HEK293 (cell line): ENCODE results near the gene B3GLCT.

ENCODE experiments used
- CTCF ChIA-PET: fragments of 350-600 bp; formaldehyde crosslinking; extraction: SDS; loops from one replicate; lab custom pipeline; 2021; ENCODE audit warnings: antibody characterized with exemption; lab: Yijun Ruan, JAX
- POLR2A ChIA-PET: fragments of 300-600 bp; formaldehyde crosslinking; extraction: SDS; loops from one replicate; lab custom pipeline; 2020; ENCODE audit warnings: antibody characterized with exemption, inconsistent platforms; lab: Yijun Ruan, JAX
- H3K27ac ChIP-seq: fragments of 200-500 bp; sonication (Bioruptor generic); 2 replicates; pipeline ENCODE4 v1.5.1; 2014; ENCODE audit warnings: low read depth, low read length, control low read depth, inconsistent platforms; ENCODE audit errors: extremely low read depth
- H3K36me3 ChIP-seq, 2 experiments: fragments of 200-500 bp in 1 of 2; sonication (Bioruptor generic) in 1 of 2; 1 replicate in 1 of 2; 2 replicates in 1 of 2; pipeline ENCODE4 v1.5.1; 2014 to 2017; ENCODE audit warnings: inconsistent platforms in 2 of 2, low read length in 2 of 2; ENCODE audit not compliant: control insufficient read depth in 2 of 2, insufficient read depth in 1 of 2
- H3K4me1 ChIP-seq: fragments of 200-500 bp; sonication (Bioruptor generic); 2 replicates; pipeline ENCODE4 v1.5.1; 2014; ENCODE audit warnings: mild to moderate bottlenecking, low read length, inconsistent platforms; ENCODE audit not compliant: control insufficient read depth, insufficient read depth
- H3K4me3 ChIP-seq: 2 replicates; pipeline ENCODE4 v1.5.1; 2011; ENCODE audit warnings: low read depth, mild to moderate bottlenecking, control low read depth, low read length, moderate library complexity
- H3K9me3 ChIP-seq: fragments of 200-500 bp; sonication (Bioruptor generic); 2 replicates; pipeline ENCODE4 v1.5.1; 2014; ENCODE audit warnings: low read depth, low read length, inconsistent platforms; ENCODE audit not compliant: control insufficient read depth, insufficient read depth
- BCL11A ChIP-seq: fragments of 450-650 bp; formaldehyde crosslinking; IDR thresholded peaks from 2 replicates; pipeline ENCODE4 v1.5.1; 2016; ENCODE audit warnings: low read depth, missing biosample characterization, missing genetic modification characterization
- HIC1 ChIP-seq: fragments of 450-650 bp; formaldehyde crosslinking; IDR thresholded peaks from 2 replicates; pipeline ENCODE4 v1.5.1; 2016; ENCODE audit warnings: missing biosample characterization, missing genetic modification characterization
- HOXD13 ChIP-seq: sonication (generic); formaldehyde crosslinking; IDR thresholded peaks from 2 replicates; pipeline ENCODE4 v1.8.0; 2022; ENCODE audit warnings: missing genetic modification reagents, borderline replicate concordance
- KLF1 ChIP-seq: fragments of 450-650 bp; formaldehyde crosslinking; IDR thresholded peaks from 2 replicates; pipeline ENCODE4 v1.5.1; 2016; ENCODE audit warnings: missing biosample characterization, missing genetic modification characterization
- KLF9 ChIP-seq: fragments of 450-650 bp; formaldehyde crosslinking; IDR thresholded peaks from 2 replicates; pipeline ENCODE4 v1.5.1; 2016; ENCODE audit warnings: missing biosample characterization, missing genetic modification characterization, low read depth
- MZF1 ChIP-seq: fragments of 450-650 bp; formaldehyde crosslinking; IDR thresholded peaks from 2 replicates; pipeline ENCODE4 v1.5.1; 2017; ENCODE audit warnings: missing biosample characterization, missing genetic modification characterization, borderline replicate concordance
- OSR2 ChIP-seq: fragments of 450-650 bp; formaldehyde crosslinking; IDR thresholded peaks from 2 replicates; pipeline ENCODE4 v1.5.1; 2016; ENCODE audit warnings: missing biosample characterization, missing genetic modification characterization
- OVOL3 ChIP-seq: fragments of 450-650 bp; formaldehyde crosslinking; IDR thresholded peaks from 2 replicates; pipeline ENCODE4 v1.5.1; 2016; ENCODE audit warnings: missing biosample characterization, missing genetic modification characterization
- SCRT1 ChIP-seq: fragments of 450-650 bp; formaldehyde crosslinking; IDR thresholded peaks from 2 replicates; pipeline ENCODE4 v1.5.1; 2016; ENCODE audit warnings: missing biosample characterization, missing genetic modification characterization, borderline replicate concordance
- SCRT2 ChIP-seq: fragments of 450-650 bp; formaldehyde crosslinking; IDR thresholded peaks from 2 replicates; pipeline ENCODE4 v1.5.1; 2016; ENCODE audit warnings: missing biosample characterization, missing genetic modification characterization
- ZBTB1 ChIP-seq: fragments of 450-650 bp; formaldehyde crosslinking; IDR thresholded peaks from 2 replicates; pipeline ENCODE4 v1.5.1; 2016; ENCODE audit warnings: missing biosample characterization, missing genetic modification characterization
- ZBTB20 ChIP-seq: fragments of 450-650 bp; formaldehyde crosslinking; IDR thresholded peaks from 2 replicates; pipeline ENCODE4 v1.5.1; 2016; ENCODE audit warnings: missing biosample characterization, missing genetic modification characterization
- ZBTB6 ChIP-seq: fragments of 450-650 bp; formaldehyde crosslinking; IDR thresholded peaks from 2 replicates; pipeline ENCODE4 v1.5.1; 2017; ENCODE audit warnings: missing biosample characterization, missing genetic modification characterization
- ZNF138 ChIP-seq: fragments of 450-650 bp; formaldehyde crosslinking; IDR thresholded peaks from 2 replicates; pipeline ENCODE4 v1.5.1; 2016; ENCODE audit warnings: missing biosample characterization, missing genetic modification characterization, borderline replicate concordance
- ZNF155 ChIP-seq: fragments of 450-650 bp; formaldehyde crosslinking; IDR thresholded peaks from 2 replicates; pipeline ENCODE4 v1.5.1; 2016; ENCODE audit warnings: missing biosample characterization, missing genetic modification characterization
- ZNF221 ChIP-seq: fragments of 450-650 bp; formaldehyde crosslinking; IDR thresholded peaks from 2 replicates; pipeline ENCODE4 v1.5.1; 2017; ENCODE audit warnings: missing biosample characterization, missing genetic modification characterization, borderline replicate concordance
- ZNF23 ChIP-seq: fragments of 450-650 bp; formaldehyde crosslinking; IDR thresholded peaks from 2 replicates; pipeline ENCODE4 v1.5.1; 2016; ENCODE audit warnings: missing biosample characterization, missing genetic modification characterization, borderline replicate concordance
- ZNF24 ChIP-seq: fragments of 450-650 bp; formaldehyde crosslinking; IDR thresholded peaks from 2 replicates; pipeline ENCODE4 v1.5.1; 2016; ENCODE audit warnings: missing biosample characterization, missing genetic modification characterization
- ZNF362 ChIP-seq: fragments of 450-650 bp; formaldehyde crosslinking; IDR thresholded peaks from 2 replicates; pipeline ENCODE4 v1.5.1; 2016; ENCODE audit warnings: missing biosample characterization, missing genetic modification characterization
- ZNF398 ChIP-seq: fragments of 450-650 bp; formaldehyde crosslinking; IDR thresholded peaks from 2 replicates; pipeline ENCODE4 v1.5.1; 2017; ENCODE audit warnings: missing biosample characterization, missing genetic modification characterization
- ZNF423 ChIP-seq: fragments of 450-650 bp; formaldehyde crosslinking; IDR thresholded peaks from 2 replicates; pipeline ENCODE4 v1.5.1; 2016; ENCODE audit warnings: missing biosample characterization, missing genetic modification characterization
- ZNF596 ChIP-seq: fragments of 450-650 bp; IDR thresholded peaks from 2 replicates; pipeline ENCODE4 v1.5.0; 2018; ENCODE audit warnings: missing biosample characterization, mild to moderate bottlenecking, missing genetic modification characterization, moderate library complexity
- ZNF624 ChIP-seq: fragments of 450-650 bp; formaldehyde crosslinking; IDR thresholded peaks from 2 replicates; pipeline ENCODE4 v1.5.1; 2017; ENCODE audit warnings: missing biosample characterization, missing genetic modification characterization
- ZNF664 ChIP-seq: fragments of 450-650 bp; formaldehyde crosslinking; IDR thresholded peaks from 2 replicates; pipeline ENCODE4 v1.5.1; 2016; ENCODE audit warnings: missing biosample characterization, missing genetic modification characterization
- ZNF747 ChIP-seq: fragments of 450-650 bp; formaldehyde crosslinking; IDR thresholded peaks from 2 replicates; pipeline ENCODE4 v1.5.1; 2016; ENCODE audit warnings: missing biosample characterization, missing genetic modification characterization
- ZNF776 ChIP-seq: fragments of 450-650 bp; formaldehyde crosslinking; IDR thresholded peaks from 2 replicates; pipeline ENCODE4 v1.5.0; 2017; ENCODE audit warnings: missing biosample characterization, missing genetic modification characterization, borderline replicate concordance
- ZNF777 ChIP-seq: fragments of 450-650 bp; formaldehyde crosslinking; IDR thresholded peaks from 2 replicates; pipeline ENCODE4 v1.5.1; 2017; ENCODE audit warnings: missing biosample characterization, missing genetic modification characterization, borderline replicate concordance
- ZNF792 ChIP-seq: fragments of 450-650 bp; formaldehyde crosslinking; IDR thresholded peaks from 2 replicates; pipeline ENCODE4 v1.5.1; 2016; ENCODE audit warnings: missing biosample characterization, missing genetic modification characterization
- ZSCAN16 ChIP-seq: fragments of 450-650 bp; formaldehyde crosslinking; IDR thresholded peaks from 2 replicates; pipeline ENCODE4 v1.5.1; 2016; ENCODE audit warnings: missing biosample characterization, missing genetic modification characterization
- TF ChIP-seq, protein P1 (sequence below): fragments of 450-650 bp; formaldehyde crosslinking; IDR thresholded peaks from 2 replicates; pipeline ENCODE4 v1.5.1; 2016; ENCODE audit warnings: missing biosample characterization, missing genetic modification characterization

Gene B3GLCT

GRCh38 chr13:31200637-31200971 lies 829 bp downstream of the B3GLCT start (continued):
- no peak for TF ChIP-seq SCRT1
- no peak for TF ChIP-seq ZNF23
- no peak for TF ChIP-seq ZNF792 (tag by site-specific recombination)
- TF ChIP-seq, protein P1, sequence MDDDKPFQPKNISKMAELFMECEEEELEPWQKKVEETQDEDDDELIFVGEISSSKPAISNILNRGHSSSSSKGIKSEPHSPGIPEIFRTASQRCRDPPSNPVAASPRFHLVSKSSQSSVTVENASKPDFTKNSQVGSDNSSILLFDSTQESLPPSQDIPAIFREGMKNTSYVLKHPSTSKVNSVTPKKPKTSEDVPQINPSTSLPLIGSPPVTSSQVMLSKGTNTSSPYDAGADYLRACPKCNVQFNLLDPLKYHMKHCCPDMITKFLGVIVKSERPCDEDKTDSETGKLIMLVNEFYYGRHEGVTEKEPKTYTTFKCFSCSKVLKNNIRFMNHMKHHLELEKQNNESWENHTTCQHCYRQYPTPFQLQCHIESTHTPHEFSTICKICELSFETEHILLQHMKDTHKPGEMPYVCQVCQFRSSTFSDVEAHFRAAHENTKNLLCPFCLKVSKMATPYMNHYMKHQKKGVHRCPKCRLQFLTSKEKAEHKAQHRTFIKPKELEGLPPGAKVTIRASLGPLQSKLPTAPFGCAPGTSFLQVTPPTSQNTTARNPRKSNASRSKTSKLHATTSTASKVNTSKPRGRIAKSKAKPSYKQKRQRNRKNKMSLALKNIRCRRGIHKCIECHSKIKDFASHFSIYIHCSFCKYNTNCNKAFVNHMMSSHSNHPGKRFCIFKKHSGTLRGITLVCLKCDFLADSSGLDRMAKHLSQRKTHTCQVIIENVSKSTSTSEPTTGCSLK: no peak
- TF ChIP-seq ZNF398: no peak
- 0 out of 2 replicates have a peak, but pooled peaks have one; percentile 2 for TF ChIP-seq KLF9 (tag by site-specific recombination)
- 0 out of 2 replicates have a peak, but pooled peaks have one; percentile 30 for TF ChIP-seq ZNF777 (tag by site-specific recombination)
- no peak for TF ChIP-seq ZNF596 (tag by site-specific recombination)
- no peak for TF ChIP-seq ZNF155
- no peak for TF ChIP-seq ZNF138 (tag by site-specific recombination)
- TF ChIP-seq ZNF423 (tag by site-specific recombination): peak; percentile 67
- no peak for TF ChIP-seq ZNF747 (tag by site-specific recombination)
- no peak for TF ChIP-seq ZNF776 (tag by site-specific recombination)
- no peak for TF ChIP-seq ZBTB1 (tag by site-specific recombination)
- no peak for TF ChIP-seq ZNF362
- no peak for TF ChIP-seq ZNF24
- TF ChIP-seq OVOL3: no peak
- TF ChIP-seq OSR2: peak; percentile 66; the same call in 1 of the 2 replicates
- TF ChIP-seq HOXD13 (CRISPR knock-in tag): no peak

DNA sequence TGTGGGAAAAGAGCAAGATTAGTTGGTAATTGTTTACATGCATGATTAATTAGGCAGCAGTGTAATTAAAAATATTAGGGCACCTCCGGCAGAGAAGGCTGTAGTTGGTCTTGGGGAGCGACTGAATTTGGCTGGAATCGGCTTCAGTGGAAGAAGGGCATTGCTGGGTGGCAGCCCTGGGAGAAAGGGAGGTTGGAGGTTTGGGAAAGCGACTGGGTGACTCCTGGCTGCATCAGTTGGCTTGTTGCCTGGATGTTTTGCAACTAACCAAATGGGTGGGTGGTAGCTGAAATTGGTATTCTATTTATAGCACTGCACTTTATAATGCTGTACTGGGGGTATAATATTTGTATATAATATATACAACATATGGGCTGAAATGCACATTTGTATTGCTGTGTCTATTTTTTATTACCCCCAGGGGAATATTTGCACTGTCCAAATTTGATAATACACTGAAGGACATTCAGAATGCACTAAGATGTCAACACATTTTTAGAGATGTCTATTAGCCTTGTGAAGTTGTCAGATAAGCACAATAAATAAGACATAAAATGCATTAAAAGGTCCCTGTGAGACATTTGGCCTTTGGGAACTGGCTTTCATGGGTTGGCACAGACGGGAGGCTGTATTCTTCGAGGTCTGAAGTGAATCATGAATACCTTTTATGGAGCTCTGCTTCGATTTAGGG lies 1.7 kb downstream of the B3GLCT start:
- Histone ChIP-seq H3K4me1 (peaks cover 6% of the 10 kb centered on the region), H3K36me3 (no peaks in the 10 kb centered on the region), H3K27ac (no peak overlapping the region), H3K4me3 (peak overlapping the region; percentile 67), H3K9me3 (no peaks in the 10 kb centered on the region)
- ChIA-PET POLR2A (no interaction called here), CTCF (interaction anchor here (0.6 to 3.5 kb wide), 12 partner anchors 10 to 1061 kb away, joined by 3 to 15 read pairs (median 4); no protein-coding TSS in a partner anchor)
- TF ChIP-seq ZSCAN16 (tag by site-specific recombination): no peak
- no peak for TF ChIP-seq ZNF155
- TF ChIP-seq ZNF624 (tag by site-specific recombination): no peak
- TF ChIP-seq SCRT2 (tag by site-specific recombination): no peak
- TF ChIP-seq ZBTB20 (tag by site-specific recombination): 0 out of 2 replicates have a peak, but pooled peaks have one; percentile 17
- no peak for TF ChIP-seq ZNF221 (tag by site-specific recombination)
- no peak for TF ChIP-seq ZBTB6 (tag by site-specific recombination)
- no peak for TF ChIP-seq KLF1
- no peak for TF ChIP-seq MZF1 (tag by site-specific recombination)
- TF ChIP-seq ZNF664: no peak
- TF ChIP-seq HIC1 (tag by site-specific recombination): no peak
- no peak for TF ChIP-seq BCL11A (tag by site-specific recombination)
